Renal pelvis (tissue), 4 donors: Measurements from ENCODE around the gene NNAT. TPM values are rescaled to one million over a fixed set of nuclear protein-coding genes. Genes with fewer than 3 reads are reported as not detected.

Experiments used
- DNase-seq: peaks from one replicate; pipeline ENCODE4 v3.0.0-alpha.2; 2013
- polyA plus RNA-seq, 3 donors: library from polyadenylated mRNA; unstranded; fragments of 120-200 nt; gene quantifications; one replicate each; pipeline ENCODE4 v1.2.1, GENCODE V29; 2013; ENCODE audit not compliant: insufficient read length in 3 of 3

Gene NNAT
- polyA plus RNA-seq, 3 donors = 64.7 to 125 (median 114) TPM

GRCh38 chr20:37559312-37560027 lies 38.4 kb downstream of the NNAT start:
- DNase-seq = no peak

DNA sequence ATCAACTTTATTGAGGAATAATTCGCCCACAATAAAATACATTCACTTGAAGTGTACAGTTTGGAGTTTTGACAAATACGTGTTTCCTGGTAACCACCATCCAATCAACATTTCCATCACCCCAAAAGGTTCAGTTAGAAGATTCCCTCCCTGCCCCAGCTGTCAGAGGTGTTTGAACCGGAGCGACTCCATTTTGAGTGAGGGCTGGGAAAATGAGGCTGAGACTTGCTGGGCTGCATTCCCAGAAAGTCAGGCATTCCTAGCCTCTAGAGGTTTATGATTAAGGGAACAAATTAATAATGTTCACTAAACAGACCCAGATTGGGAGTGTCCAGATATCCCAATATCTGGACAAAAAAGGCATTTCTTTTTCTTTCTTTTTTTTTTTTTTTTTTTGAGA lies 39.6 kb downstream of the NNAT start:
- no peak for DNase-seq

- DNase-seq = no peak
Observed at GRCh38 chr20:37562695-37563480, 41.8 kb downstream of the NNAT start.

- DNase-seq = no peak
Observed at GRCh38 chr20:37564016-37564387, 43.0 kb downstream of the NNAT start.

- DNase-seq = no peak
Observed at GRCh38 chr20:37564388-37565133, 43.5 kb downstream of the NNAT start.

- DNase-seq = peak; percentile 61
Observed at GRCh38 chr20:37565134-37565811, 44.2 kb downstream of the NNAT start.

DNA sequence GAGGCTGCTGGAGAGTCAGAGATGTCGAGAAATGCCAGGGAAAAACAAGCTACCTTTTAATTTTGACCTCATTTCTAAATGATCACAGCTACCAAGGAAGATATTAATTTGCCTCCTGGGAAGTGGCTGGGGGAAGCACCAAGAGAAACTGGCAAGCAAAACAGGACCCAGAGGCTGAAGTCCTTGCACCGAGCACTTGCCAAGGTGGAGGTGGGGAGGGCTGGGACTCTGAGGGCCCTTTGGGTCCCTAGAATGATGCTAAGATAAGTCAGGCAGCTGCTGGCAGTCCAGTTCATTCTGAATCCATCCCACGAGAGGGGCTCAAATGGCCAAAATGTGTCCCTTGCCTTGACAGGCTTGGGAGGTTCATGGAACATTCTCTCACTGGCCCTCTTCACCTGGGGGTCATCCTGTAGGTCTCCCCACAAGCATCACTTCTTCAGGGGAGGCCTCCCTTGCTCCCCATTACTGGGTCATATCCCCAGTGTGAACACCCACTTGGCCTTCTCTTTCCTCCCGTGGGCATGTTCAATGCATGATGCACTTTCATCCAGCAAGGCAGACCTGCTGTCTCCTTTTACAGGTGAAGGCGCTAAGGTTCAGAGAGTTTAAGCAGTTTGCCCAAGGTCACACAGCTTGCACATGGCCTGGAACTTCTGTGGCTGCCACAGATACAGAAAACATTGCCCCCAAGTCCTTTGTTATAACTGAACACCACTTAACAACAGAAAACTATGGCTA lies 45.7 kb downstream of the NNAT start:
- no peak for DNase-seq

DNA sequence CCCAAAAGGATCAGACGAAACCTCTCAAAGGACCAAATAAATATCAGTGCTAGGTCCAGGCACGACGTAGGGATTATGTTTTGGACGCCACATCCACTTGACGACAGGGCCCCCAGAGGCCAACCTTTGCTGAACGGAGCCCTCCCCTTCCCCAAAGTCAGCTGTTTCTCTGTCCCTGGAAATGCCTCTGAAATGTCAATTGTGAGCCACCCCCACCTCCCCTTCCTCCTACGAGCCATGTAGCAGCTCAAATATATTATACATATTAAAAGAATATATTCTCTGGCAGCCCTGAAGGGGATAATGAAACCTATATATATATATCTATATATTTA lies 46.2 kb downstream of the NNAT start:
- DNase-seq = no peak

DNA sequence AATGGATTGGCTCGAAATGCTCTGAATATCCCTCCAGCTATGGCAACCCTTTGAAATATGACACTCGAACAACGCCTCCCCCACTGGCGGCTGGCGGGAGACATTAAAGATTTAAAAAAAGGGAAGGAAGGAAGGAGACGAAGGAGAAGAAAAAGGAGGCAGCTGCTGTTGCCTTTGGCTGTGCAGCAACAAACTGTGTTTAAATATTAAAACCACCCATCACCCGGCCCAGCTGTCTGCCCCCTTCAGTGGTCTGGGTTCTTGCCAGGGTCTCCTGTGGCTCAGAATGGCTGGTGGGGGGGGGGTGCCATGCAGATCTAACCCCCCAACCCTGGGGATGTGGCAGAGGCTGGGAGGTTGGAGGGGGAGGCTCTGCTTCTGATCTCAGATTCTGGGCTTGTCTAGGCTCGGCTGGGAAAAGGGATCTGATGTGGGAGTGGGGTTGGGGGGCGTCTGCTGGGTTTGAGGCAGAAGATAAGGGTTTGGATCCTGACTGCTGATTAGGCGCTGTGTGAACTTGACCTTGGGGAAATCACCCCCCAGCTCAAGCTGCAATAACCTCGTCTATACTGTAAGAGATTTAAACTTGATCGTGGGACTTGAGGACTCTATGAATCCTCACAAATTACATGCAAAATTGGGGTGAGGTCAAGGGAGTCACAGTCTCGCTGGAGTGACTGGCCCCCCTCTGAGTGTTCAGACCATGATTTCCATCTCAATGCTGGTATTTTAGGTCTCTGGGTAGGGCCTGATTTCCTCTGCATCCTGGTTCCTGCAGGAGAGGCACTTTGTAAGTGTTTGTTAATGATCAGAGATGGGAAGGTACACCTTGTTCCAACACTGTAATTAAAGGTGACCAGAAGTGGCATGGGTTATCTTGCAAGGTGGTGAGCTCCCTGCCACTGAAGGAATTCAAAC lies 46.9 kb downstream of the NNAT start:
- peak; percentile 65 for DNase-seq

- DNase-seq = no peak
Observed at GRCh38 chr20:37570419-37570818, 49.4 kb downstream of the NNAT start.

GRCh38 chr20:37571033-37571432 lies 50.0 kb downstream of the NNAT start:
- no peak for DNase-seq

Other genes with a start within 250 kb of the NNAT start
- 10 to 100 TPM; 67.2 to 71.9 (median 71.0) TPM for gene MANBAL, start 231.6 kb upstream of the NNAT start, polyA plus RNA-seq
- 10 to 100 TPM; 55.6 to 72.5 (median 67.2) TPM for gene SRC, start 175.1 kb upstream of the NNAT start, polyA plus RNA-seq
- gene BLCAP, start 6.6 kb downstream of the NNAT start, polyA plus RNA-seq = 10 to 100 TPM; 84.8 to 91.1 (median 87.4) TPM
- gene CTNNBL1, start 172.8 kb downstream of the NNAT start, polyA plus RNA-seq = 10 to 100 TPM; 47.0 to 60.0 (median 50.2) TPM